Ovary (tissue), 9 donors: Measurements from ENCODE around the gene WWTR1. TPM values are rescaled to one million over a fixed set of nuclear protein-coding genes. Genes with fewer than 3 reads are reported as not detected.

Experiments
- DNase-seq, 5 donors: peaks; one replicate each; pipeline ENCODE4 v3.0.0-alpha.2; 2019 to 2020
- H3K27ac ChIP-seq, 2 donors: fragments of 200-600 bp; one replicate each; pipeline versions ENCODE4 v1.5.1 to v1.8.0; 2019 to 2022
- H3K27me3 ChIP-seq: fragments of 200-600 bp; one replicate; pipeline ENCODE4 v1.8.0; 2022
- H3K36me3 ChIP-seq: fragments of 200-600 bp; sonication (generic); one replicate; pipeline ENCODE4 v1.5.1; 2019
- H3K4me1 ChIP-seq: one replicate; pipeline ENCODE4 v1.8.1; 2013; ENCODE audit warnings: mild to moderate bottlenecking, moderate library complexity; ENCODE audit not compliant: insufficient read depth
- H3K4me3 ChIP-seq: fragments of 200-600 bp; sonication (generic); one replicate; pipeline ENCODE4 v1.5.1; 2017
- H3K9me3 ChIP-seq, 2 donors: fragments of 200-600 bp in 1 of 2; sonication (generic) in 1 of 2; one replicate each; pipeline versions ENCODE4 v1.5.1 to v1.8.1; 2013 to 2019; ENCODE audit warnings: mild to moderate bottlenecking in 1 of 2, moderate library complexity in 1 of 2
- EP300 ChIP-seq: sonication (generic); formaldehyde crosslinking; IDR thresholded peaks from one replicate; pipeline ENCODE4 v1.6.1; 2017; ENCODE audit warnings: antibody characterized with exemption
- POLR2A ChIP-seq: fragments of 450-650 bp; IDR thresholded peaks from one replicate; pipeline ENCODE4 v1.6.1; 2017; ENCODE audit warnings: antibody characterized with exemption, mild to moderate bottlenecking, moderate library complexity
- WGBS, 3 donors: extraction: QIAGEN DNeasy Blood & Tissue Kit in 1 of 3; methylation state at CpG; one replicate each; pipeline versions ENCODE4 v1.1.5 to v1.1.7; 2013 to 2017; 5-methylcytosine and 5-hydroxymethylcytosine counted together
- intact Hi-C, 4 donors: fragments of 100-400 bp; cut with DNase I; formaldehyde crosslinking; loops; one replicate each; pipeline versions ENCODE4 v1.11.0 to v1.15.1; 2022 to 2023
- polyA plus RNA-seq, 2 donors: library from polyadenylated mRNA; stranded (reverse); fragments of 200-250 nt in 1 of 2; fragments of 350-450 nt in 1 of 2; fragmentation: Illumina TruSeq in 1 of 2; extraction: RNeasy Lipid Tissue Mini Kit (QIAGEN cat#74804) in 1 of 2; gene quantifications; one replicate each; pipeline ENCODE4 v1.2.3, GENCODE V29; 2013 to 2014
- total RNA-seq, 7 donors: library from RNA; depleted of rRNA in 2 of 7; stranded (reverse); fragments of >200 nt in 2 of 7; fragmentation: NEBNext Ultra II Directional in 3 of 7; extraction: Animal tissue kit (Norgen Biotek cat#: 25700) in 3 of 7; gene quantifications; one replicate each; pipeline versions ENCODE4 v1.1.0 to v1.2.4, GENCODE V29; 2016 to 2023
- TF ChIP-seq, protein P1 (sequence below), 3 donors: fragments of 450-650 bp in 2 of 3; fragments of 200-600 bp in 1 of 3; IDR thresholded peaks; one replicate each; pipeline versions ENCODE4 v1.5.1 to v1.8.0; 2016 to 2022; ENCODE audit warnings: antibody characterized with exemption in 3 of 3, mild to moderate bottlenecking in 1 of 3
- donor health status: DM: no; HTN: no; CAD: no; lungs with moderate emphysema.
- donor health status: DM: no; HTN: no; CAD: no.
- donor health status: Bipolar disorder and iron deficiency.
- donor health status: DM: yes; HTN: yes; CAD: no.
- donor health status: DM: no; HTN: no; CAD: no.
- donor health status: DM: yes; HTN: yes; CAD: no.

WWTR1 gene
- total and polyA plus RNA-seq, 9 donors = 65.4 to 160 (median 96.4) TPM

DNA sequence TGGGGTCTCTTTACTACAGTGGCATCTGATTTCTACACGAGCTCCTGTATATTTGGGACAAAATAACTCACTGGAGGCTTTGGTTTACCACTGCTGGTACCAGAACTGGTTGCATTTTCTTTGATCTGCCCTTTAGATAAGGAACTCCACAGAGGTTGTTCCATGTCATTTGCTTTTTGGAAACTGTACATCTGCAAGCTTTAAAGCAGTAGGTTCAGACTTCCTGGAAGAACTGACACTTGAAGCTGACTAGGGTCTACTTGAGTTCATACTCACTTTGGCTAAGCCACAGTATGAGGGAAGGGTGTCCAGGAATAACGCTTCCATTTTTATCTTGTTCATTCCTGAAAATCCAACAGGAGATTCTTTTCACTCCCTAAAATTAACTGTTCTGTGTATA, 86.4 kb downstream of the WWTR1 start:
- peaks cover 14% of the 10 kb centered on the region for H3K4me1 ChIP-seq
- H3K9me3 ChIP-seq = no peaks in the 10 kb centered on the region
- intact Hi-C loops = loop anchor here in 1 of 4 donors (10.0 kb wide), 1 partner anchor 83 kb away; the partner anchor contains the start of gene WWTR1

GRCh38 chr3:149570016-149570415, 87.8 kb downstream of the WWTR1 start:
- no peak overlapping the region for H3K4me3 ChIP-seq
- intact Hi-C loops = loop anchor here in 1 of 4 donors (10.0 kb wide), 1 partner anchor 85 kb away; the partner anchor contains the start of gene WWTR1
- WGBS, 3 donors = 88 to 91% (median 91%) methylated on average over 8 of the region's 8 CpGs
- no peaks in the 10 kb centered on the region for H3K9me3 ChIP-seq
- DNase-seq = no peak
- H3K4me1 ChIP-seq = peaks cover 7% of the 10 kb centered on the region
- no peak overlapping the region for H3K27ac ChIP-seq
- H3K27me3 ChIP-seq = no peaks in the 10 kb centered on the region
- TF ChIP-seq EP300 (no peak), POLR2A (no peak)
- TF ChIP-seq, protein P1, sequence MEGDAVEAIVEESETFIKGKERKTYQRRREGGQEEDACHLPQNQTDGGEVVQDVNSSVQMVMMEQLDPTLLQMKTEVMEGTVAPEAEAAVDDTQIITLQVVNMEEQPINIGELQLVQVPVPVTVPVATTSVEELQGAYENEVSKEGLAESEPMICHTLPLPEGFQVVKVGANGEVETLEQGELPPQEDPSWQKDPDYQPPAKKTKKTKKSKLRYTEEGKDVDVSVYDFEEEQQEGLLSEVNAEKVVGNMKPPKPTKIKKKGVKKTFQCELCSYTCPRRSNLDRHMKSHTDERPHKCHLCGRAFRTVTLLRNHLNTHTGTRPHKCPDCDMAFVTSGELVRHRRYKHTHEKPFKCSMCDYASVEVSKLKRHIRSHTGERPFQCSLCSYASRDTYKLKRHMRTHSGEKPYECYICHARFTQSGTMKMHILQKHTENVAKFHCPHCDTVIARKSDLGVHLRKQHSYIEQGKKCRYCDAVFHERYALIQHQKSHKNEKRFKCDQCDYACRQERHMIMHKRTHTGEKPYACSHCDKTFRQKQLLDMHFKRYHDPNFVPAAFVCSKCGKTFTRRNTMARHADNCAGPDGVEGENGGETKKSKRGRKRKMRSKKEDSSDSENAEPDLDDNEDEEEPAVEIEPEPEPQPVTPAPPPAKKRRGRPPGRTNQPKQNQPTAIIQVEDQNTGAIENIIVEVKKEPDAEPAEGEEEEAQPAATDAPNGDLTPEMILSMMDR (IDR thresholded peaks at IDR 0.05) = no peak
- no peaks in the 10 kb centered on the region for H3K36me3 ChIP-seq

More for the DNA sequence above, 86.4 kb downstream of the WWTR1 start:
- DNase-seq = no peak
- H3K27ac ChIP-seq = no peak overlapping the region
- no peak overlapping the region for H3K4me3 ChIP-seq
- WGBS, 3 donors = 50 to 61% (median 55%) methylated on average over 2 of the region's 2 CpGs
- TF ChIP-seq EP300 (no peak), POLR2A (no peak)
- TF ChIP-seq, protein P1 (IDR thresholded peaks at IDR 0.05) = no peak
- no peaks in the 10 kb centered on the region for H3K27me3 ChIP-seq
- no peaks in the 10 kb centered on the region for H3K36me3 ChIP-seq

DNA sequence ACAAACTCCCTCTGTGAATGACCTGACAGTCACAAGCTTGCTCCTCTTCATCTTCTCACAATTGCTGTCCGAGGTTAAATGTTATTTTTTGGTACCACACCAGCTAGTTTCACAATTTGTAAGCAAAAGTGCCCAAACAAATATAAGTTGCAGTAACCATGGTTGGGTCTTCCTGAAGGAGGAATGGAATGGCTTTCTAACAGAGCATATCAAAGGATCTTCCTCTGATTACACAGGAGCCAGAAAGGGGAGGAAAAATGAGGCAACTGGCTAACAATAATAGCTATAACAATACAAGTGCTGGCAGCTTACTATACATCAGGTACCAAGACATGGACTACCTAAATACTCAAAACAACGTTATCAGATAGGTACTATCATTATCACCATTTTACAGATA, 90.4 kb downstream of the WWTR1 start:
- Histone ChIP-seq H3K9me3 (no peaks in the 10 kb centered on the region), H3K27me3 (no peaks in the 10 kb centered on the region), H3K4me1 (peaks cover 12% of the 10 kb centered on the region), H3K4me3 (no peak overlapping the region), H3K36me3 (no peaks in the 10 kb centered on the region), H3K27ac (no peak overlapping the region)
- WGBS, 3 donors = 52 to 63% (median 55%) methylated on average over 2 of the region's 2 CpGs
- DNase-seq = no peak
- intact Hi-C loops = no loop called here
- no peak for TF ChIP-seq POLR2A
- TF ChIP-seq, protein P1 (IDR thresholded peaks at IDR 0.05) = no peak
- TF ChIP-seq EP300 = no peak

GRCh38 chr3:149566292-149566975, 91.4 kb downstream of the WWTR1 start:
- no peaks in the 10 kb centered on the region for H3K27me3 ChIP-seq
- H3K36me3 ChIP-seq = no peaks in the 10 kb centered on the region
- no peak overlapping the region for H3K4me3 ChIP-seq
- no peak overlapping the region for H3K27ac ChIP-seq
- no peaks in the 10 kb centered on the region for H3K9me3 ChIP-seq
- TF ChIP-seq EP300 = no peak
- TF ChIP-seq, protein P1 (IDR thresholded peaks at IDR 0.05) = no peak
- no peak for TF ChIP-seq POLR2A
- no peak for DNase-seq
- intact Hi-C loops = no loop called here
- H3K4me1 ChIP-seq = peaks cover 12% of the 10 kb centered on the region
- 27 to 37% (median 34%) methylated on average over 6 of the region's 6 CpGs for WGBS, 3 donors
